ENCODE results near the gene TBC1D2B. TPM values are rescaled to one million over a fixed set of nuclear protein-coding genes. Genes with fewer than 3 reads are reported as not detected.
A peak's percentile ranks its signal among the peaks of the same experiment; 100 is the strongest.
"Not testable (repeated sequence)": the region's sequence is repeated elsewhere in the genome, so short reads cannot be mapped to it uniquely, and the experiment has no call there.

TBC1D2B gene
- total RNA-seq, 2 donors from 2014 or later: 86.1 to 109 TPM

- Mint-ChIP-seq H3K4me1 (peaks cover 4% of the 10 kb centered on the region), H3K27me3 (no peaks in the 10 kb centered on the region), H3K4me3 (no peak overlapping the region), H3K36me3 (ENCODE audit: low read depth) (no peaks in the 10 kb centered on the region), H3K27ac (no peak overlapping the region), H3K9me3 (no peaks in the 10 kb centered on the region)
- ATAC-seq (replicated peaks): no peak
Measured at GRCh38 chr15:77984446-77984861, 93.1 kb downstream of the TBC1D2B start.

GRCh38 chr15:77983708-77984445, 93.6 kb downstream of the TBC1D2B start:
- H3K36me3 Mint-ChIP-seq (ENCODE audit: low read depth): no peaks in the 10 kb centered on the region
- H3K27me3 Mint-ChIP-seq: no peaks in the 10 kb centered on the region
- no peaks in the 10 kb centered on the region for H3K9me3 Mint-ChIP-seq
- H3K27ac Mint-ChIP-seq: no peak overlapping the region
- H3K4me3 Mint-ChIP-seq: no peak overlapping the region
- H3K4me1 Mint-ChIP-seq: peaks cover 2% of the 10 kb centered on the region
- ATAC-seq (replicated peaks): no peak

DNA sequence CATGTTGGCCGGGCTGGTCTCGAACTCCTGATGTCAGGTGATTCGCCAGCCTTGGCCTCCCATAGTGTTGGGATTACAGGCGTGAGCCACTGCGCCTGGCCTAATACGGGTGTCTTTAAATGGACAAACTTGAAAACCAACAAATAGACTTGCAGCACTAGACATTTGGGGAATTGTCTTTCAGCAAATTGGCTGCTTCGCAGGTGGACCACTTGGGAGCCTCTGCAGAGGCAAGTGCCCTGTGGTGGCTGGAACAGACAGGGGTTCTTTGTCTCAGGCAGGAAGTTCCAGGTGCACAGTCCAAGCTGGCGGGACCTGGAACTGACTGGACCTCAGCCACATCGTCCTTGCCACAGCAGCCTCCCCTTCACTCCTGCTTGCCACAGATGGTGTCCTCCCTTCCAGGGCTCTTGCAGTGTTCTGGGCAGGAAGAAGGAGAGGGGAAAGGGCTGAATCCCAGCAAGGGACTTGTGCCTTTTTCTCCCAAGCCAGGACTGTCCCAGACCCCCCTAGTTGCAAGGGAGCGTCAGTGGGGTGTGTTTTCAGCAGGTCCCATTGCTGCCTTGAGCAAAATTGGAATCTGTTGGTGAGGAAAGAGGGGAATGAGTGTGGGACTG, 94.3 kb downstream of the TBC1D2B start:
- Mint-ChIP-seq H3K36me3 (ENCODE audit: low read depth) (no peaks in the 10 kb centered on the region), H3K27ac (no peak overlapping the region), H3K27me3 (no peaks in the 10 kb centered on the region), H3K9me3 (no peaks in the 10 kb centered on the region), H3K4me3 (no peak overlapping the region), H3K4me1 (no peaks in the 10 kb centered on the region)
- no peak for ATAC-seq (replicated peaks)

- Mint-ChIP-seq H3K27ac (no peak overlapping the region), H3K27me3 (no peaks in the 10 kb centered on the region), H3K9me3 (no peaks in the 10 kb centered on the region), H3K4me1 (no peaks in the 10 kb centered on the region), H3K36me3 (ENCODE audit: low read depth) (no peaks in the 10 kb centered on the region), H3K4me3 (no peak overlapping the region)
- no peak for ATAC-seq (replicated peaks)
Measured at GRCh38 chr15:77982127-77982490, 95.4 kb downstream of the TBC1D2B start.

GRCh38 chr15:77981281-77982126, 96.0 kb downstream of the TBC1D2B start:
- H3K27me3 Mint-ChIP-seq: no peaks in the 10 kb centered on the region
- H3K9me3 Mint-ChIP-seq: no peaks in the 10 kb centered on the region
- ATAC-seq (replicated peaks): no peak
- H3K4me1 Mint-ChIP-seq: no peaks in the 10 kb centered on the region
- H3K4me3 Mint-ChIP-seq: no peak overlapping the region
- no peak overlapping the region for H3K27ac Mint-ChIP-seq
- no peaks in the 10 kb centered on the region for H3K36me3 Mint-ChIP-seq (ENCODE audit: low read depth)

GRCh38 chr15:77980674-77981073, 96.8 kb downstream of the TBC1D2B start:
- peak overlapping the region; percentile 24 for H3K27ac Mint-ChIP-seq
- not testable (repeated sequence) for H3K36me3 Mint-ChIP-seq (ENCODE audit: low read depth); H3K4me1 Mint-ChIP-seq; ATAC-seq (replicated peaks); H3K9me3 Mint-ChIP-seq; H3K27me3 Mint-ChIP-seq; H3K4me3 Mint-ChIP-seq

DNA sequence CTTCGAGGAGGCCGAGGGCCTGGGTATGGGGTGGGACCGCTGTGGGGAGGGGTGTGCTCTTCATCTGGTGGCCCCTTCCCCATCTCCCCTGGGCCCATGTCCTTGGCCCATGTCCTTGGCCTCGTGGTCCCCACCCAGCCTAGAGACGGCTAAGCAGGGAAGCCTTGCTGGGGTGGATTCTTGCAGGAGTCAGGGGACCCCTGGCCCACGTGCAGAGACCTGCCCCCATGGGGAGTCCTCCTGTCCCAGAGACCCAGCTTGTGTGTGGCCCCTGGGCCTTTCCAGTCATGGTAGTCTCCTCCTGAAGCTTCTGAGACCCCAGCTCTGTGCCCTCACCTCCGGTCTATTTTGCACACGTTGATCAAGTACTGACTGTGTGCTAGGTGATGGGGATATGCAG, 97.4 kb downstream of the TBC1D2B start:
- Mint-ChIP-seq H3K36me3 (ENCODE audit: low read depth) (no peaks in the 10 kb centered on the region), H3K4me3 (no peak overlapping the region), H3K27ac (peak overlapping the region; percentile 24), H3K9me3 (no peaks in the 10 kb centered on the region), H3K27me3 (no peaks in the 10 kb centered on the region), H3K4me1 (no peaks in the 10 kb centered on the region)
- no peak for ATAC-seq (replicated peaks)

- ATAC-seq (replicated peaks): not testable (repeated sequence)
Measured at GRCh38 chr15:77979157-77979556, 98.4 kb downstream of the TBC1D2B start.

GRCh38 chr15:77978759-77979145, 98.8 kb downstream of the TBC1D2B start:
- not testable (repeated sequence) for H3K4me3 Mint-ChIP-seq; H3K27me3 Mint-ChIP-seq; ATAC-seq (replicated peaks); H3K36me3 Mint-ChIP-seq (ENCODE audit: low read depth); H3K4me1 Mint-ChIP-seq; H3K9me3 Mint-ChIP-seq; H3K27ac Mint-ChIP-seq

More at GRCh38 chr15:77979157-77979556, 98.4 kb downstream of the TBC1D2B start:
- H3K27ac Mint-ChIP-seq; H3K4me1 Mint-ChIP-seq; H3K36me3 Mint-ChIP-seq (ENCODE audit: low read depth); H3K4me3 Mint-ChIP-seq; H3K9me3 Mint-ChIP-seq; H3K27me3 Mint-ChIP-seq: not testable (repeated sequence)

DNA sequence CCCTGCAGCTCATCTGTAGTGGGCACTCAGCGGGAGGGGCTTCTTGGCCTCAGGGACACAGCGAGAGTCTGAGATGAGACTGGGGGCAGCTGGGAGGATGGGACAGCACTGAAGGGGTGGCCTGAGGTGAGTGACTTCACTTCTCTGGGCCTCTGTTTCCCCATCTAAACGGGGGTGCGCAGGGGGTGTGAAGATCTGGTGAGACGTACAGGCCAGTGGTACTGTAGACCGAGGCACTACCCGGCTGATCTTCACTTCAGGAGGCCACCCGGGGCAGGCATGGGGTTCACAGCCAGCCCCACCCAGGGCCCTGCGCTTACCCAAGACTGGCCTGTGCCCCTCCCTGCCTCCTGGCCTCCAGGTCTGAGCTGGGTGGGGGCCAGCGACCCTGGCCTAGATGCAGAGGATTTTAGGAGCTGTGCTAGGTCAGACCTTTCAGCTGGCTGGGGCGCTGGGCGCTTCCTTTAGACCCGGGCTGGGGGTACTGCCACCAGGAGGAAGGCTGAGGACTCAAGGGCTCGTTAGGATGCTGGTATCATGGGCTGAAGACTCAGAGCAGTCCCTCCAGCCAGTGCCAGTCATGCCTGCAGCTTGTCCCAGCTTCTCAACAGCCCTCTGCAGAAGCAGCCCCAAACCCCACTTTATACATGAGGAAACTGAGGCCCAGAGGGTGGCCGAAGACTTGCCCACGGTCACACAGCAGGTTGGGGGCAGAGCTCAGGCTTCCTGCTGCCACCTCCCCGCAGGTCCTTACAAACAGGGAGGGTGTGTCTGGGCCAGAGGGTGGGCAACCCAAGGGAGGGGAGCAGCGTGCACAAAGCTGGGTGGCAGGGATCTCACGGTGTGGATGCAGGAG, 99.4 kb downstream of the TBC1D2B start:
- H3K27ac Mint-ChIP-seq; H3K27me3 Mint-ChIP-seq; H3K4me3 Mint-ChIP-seq; H3K4me1 Mint-ChIP-seq; H3K9me3 Mint-ChIP-seq; ATAC-seq (replicated peaks); H3K36me3 Mint-ChIP-seq (ENCODE audit: low read depth): not testable (repeated sequence)

DNA sequence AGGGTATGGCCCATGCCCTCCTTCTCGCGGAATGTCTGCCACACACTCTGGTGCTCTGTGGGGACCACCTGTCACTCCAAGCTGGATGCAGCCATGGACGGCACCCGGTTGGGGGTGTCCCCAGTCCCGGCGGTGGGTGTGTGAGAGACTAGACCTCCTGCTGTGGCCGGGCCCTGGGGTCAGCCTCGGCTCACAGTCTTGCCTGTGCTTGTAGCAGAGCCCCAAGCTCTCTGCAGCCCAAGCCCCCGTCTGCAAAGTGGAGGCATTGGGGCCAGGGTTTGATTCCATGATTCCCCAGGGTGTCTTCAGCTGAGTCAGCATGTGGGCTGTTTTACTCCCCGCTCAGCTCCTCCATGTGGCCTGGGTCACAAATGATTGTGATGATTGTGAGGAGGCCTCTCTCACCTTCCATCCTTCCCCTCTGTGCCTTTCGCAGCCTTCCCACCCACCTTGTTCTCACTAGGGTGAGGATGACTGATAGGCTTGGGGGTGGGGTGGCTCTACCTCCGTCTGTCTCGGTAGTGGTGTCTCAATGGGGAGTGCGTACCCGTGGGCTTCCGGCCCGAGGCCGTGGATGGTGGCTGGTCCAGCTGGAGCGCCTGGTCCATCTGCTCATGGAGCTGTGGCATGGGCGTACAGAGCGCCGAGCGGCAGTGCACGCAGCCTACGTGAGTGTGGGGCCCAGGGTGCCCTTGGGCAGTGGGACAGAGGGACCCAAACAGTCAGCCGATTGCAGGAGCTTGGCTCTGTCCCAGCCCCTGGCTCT, 100.6 kb downstream of the TBC1D2B start:
- not testable (repeated sequence) for ATAC-seq (replicated peaks); H3K4me1 Mint-ChIP-seq; H3K27me3 Mint-ChIP-seq; H3K4me3 Mint-ChIP-seq; H3K27ac Mint-ChIP-seq; H3K36me3 Mint-ChIP-seq (ENCODE audit: low read depth); H3K9me3 Mint-ChIP-seq

DNA sequence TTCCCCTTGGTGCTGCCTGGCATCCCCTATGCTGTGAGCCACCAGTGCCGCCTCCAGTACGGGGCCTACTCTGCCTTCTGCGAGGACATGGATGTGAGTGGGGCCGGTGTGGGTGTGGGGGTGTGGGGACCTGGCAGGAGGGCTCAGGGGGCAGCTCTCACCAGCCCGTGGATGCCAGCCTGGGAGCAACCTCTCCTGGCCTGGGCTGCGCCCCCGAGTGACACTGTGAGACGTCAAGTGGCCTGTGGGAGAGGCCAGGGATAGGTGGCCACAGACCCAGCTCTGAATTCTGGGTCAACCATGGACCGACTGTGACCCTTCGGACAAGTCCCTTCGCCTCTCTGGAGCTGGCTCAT, 101.4 kb downstream of the TBC1D2B start:
- H3K4me3 Mint-ChIP-seq; H3K27me3 Mint-ChIP-seq; ATAC-seq (replicated peaks); H3K4me1 Mint-ChIP-seq; H3K27ac Mint-ChIP-seq; H3K9me3 Mint-ChIP-seq; H3K36me3 Mint-ChIP-seq (ENCODE audit: low read depth): not testable (repeated sequence)

- no peaks in the 10 kb centered on the region for H3K27me3 Mint-ChIP-seq
- no peaks in the 10 kb centered on the region for H3K9me3 Mint-ChIP-seq
- H3K36me3 Mint-ChIP-seq (ENCODE audit: low read depth): no peaks in the 10 kb centered on the region
- H3K27ac Mint-ChIP-seq: no peak overlapping the region
- no peaks in the 10 kb centered on the region for H3K4me1 Mint-ChIP-seq
- no peak overlapping the region for H3K4me3 Mint-ChIP-seq
- ATAC-seq (replicated peaks): no peak
Measured at GRCh38 chr15:77975332-77976094, 102.0 kb downstream of the TBC1D2B start.
